Measurements from ENCODE around the gene DNAI7.

DNAI7 gene

DNA sequence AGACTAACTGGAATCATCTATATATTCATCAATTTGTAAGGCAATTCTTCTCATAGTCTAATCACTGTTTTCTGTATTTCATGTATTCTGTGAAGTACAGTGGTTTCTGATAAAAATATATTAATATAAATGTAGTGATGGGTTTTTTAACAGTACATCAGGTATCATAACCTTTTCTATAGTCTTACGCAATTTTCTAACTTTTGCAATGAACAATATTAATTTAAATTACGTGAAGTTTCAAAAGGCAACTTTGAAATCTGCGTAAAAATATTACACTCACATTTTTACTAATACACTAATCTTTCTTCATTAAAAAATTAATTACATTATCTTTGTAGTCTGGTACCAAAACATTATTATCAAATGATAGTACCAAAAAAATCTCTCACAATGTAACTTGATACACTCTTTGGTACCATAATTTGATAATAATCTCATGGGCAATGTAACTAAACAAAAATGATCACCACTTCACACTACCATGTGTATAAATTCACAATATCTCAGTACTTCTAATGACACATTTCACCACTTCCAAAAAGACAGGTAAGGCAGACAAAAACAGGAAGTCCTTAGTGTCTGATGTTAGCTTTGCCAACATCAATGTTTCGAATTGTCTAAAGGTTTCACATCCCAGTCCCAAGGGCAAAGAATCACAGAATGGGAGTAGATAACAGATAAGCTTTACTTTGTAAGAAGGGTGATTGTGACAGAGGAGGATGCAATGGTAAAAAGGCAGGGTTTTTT lies 8.7 kb downstream of the DNAI7 start:
- no peak for DNase-seq (ENCODE audit: extremely low read depth in 1 of 2, low read depth in 1 of 2)

DNA sequence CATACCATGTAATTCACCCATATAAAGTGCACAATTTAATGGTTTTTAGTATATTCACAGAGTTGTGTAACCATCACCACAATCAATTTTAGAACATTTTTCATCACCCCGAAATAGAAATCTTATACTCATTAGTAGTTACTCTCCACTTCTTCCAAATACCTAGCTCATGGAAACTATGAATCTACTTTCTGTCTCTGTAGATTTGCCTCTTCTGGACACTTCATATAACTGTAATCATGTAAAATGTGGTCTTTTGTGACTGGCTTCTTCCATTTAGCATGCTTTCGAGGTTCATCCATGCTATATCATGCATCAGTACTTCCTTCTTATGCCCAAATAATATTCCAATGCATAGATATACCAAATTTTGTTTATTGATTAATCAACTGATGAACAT lies 10.8 kb downstream of the DNAI7 start:
- no peak for DNase-seq (ENCODE audit: extremely low read depth in 1 of 2, low read depth in 1 of 2)

DNA sequence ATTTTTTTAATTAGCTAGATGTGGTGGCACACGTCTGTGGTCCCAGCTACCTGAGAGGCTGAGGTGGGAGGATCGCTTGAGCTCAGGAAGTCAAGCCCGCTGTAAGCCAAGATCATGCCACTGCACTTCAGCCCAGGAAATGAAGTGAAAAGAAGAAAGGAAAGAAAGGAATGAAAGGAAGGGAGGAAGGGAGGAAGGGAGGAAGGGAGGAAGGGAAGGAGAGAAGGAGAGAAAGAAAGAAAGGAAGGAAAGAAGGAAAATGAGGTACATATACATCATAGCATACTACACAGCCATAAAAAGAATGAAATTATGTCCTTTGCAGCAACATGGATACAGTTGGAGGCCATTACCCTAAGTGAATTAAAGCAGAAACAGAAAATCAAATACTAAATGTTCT lies 12.2 kb downstream of the DNAI7 start:
- DNase-seq (ENCODE audit: extremely low read depth in 1 of 2, low read depth in 1 of 2), result no peak

DNA sequence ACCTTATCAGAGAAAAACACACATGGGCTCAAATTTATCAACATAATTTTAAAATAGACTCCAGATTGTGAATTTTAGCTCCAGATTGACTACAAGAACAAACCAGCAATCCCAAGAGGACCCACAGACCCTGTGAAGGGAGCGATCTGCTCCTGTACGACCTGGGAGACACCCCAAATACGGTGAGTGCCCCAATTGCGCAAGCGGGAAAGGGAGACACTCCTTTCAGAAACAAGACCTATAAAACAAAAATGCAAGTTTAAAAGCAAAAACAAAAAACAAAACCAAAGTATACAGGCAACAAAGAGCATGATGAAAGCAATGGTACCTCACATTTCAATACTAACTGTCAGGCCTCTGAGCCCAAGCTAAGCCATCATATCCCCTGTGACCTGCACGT lies 32.1 kb downstream of the DNAI7 start:
- DNase-seq (ENCODE audit: extremely low read depth in 1 of 2, low read depth in 1 of 2), result no peak

DNA sequence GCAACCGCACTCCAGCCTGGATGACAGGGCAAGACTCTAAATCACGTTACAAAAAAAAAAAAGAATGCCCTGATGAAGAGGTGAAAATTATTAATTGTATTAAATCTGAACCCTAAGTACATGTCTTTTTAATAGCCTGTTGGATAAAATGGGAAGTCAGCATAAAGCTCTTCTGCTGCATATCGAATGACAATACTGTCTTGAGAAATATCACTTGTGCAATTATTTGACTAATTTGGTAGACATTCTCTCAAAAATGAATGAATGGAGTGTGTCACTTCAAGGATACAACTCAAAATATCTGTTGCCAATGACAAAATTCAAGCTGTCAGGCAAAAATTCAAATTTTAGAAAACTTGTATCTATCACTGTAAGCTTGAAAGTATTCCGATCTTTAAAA lies 38.9 kb downstream of the DNAI7 start:
- DNase-seq (ENCODE audit: extremely low read depth in 1 of 2, low read depth in 1 of 2), result no peak

DNA sequence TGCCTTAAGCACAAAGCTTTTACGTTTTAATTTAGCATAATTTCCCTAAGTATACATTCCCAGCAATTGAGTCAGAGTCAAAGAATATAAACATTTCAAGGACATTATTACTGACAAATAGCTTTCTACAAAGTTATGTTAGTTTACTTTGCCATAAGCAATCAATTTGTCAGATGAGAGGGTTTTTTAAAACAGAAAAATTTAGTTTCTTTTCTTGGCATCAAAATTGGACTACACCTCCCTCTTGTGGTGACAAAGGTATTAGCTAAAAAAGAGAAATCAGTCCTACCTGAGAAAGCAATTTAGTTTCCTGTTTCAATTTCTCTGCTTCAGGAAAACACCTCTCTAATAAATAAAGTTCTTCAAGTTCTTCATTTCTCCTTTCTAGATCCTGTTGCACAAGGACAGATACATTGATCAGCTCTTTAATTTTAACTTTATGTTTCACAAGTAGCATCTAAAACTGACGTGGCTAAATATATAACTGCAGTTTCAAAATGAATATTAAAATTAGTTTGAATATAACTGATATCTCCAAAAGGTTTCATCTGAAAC lies 39.9 kb downstream of the DNAI7 start:
- no peak for DNase-seq (ENCODE audit: extremely low read depth in 1 of 2, low read depth in 1 of 2)

DNA sequence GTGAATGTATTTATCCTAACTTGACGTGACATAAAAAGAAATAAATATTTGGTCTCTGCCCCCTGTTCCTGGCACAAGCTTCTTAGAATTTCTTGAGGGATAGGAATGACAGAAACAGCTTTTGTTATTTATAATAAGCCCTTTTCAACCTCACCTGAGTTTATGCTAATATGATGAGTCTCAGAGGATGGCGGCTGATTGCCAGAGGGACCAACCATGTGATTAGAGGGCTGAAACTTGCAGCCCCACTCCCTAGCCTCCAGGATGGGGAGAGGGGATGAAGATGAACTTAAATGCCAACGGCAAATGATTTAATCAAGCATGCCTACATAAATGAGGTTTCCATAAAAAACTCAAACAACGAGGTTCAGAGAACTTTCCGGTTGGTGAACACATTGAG lies 42.9 kb downstream of the DNAI7 start:
- DNase-seq (ENCODE audit: extremely low read depth in 1 of 2, low read depth in 1 of 2), result no peak

DNA sequence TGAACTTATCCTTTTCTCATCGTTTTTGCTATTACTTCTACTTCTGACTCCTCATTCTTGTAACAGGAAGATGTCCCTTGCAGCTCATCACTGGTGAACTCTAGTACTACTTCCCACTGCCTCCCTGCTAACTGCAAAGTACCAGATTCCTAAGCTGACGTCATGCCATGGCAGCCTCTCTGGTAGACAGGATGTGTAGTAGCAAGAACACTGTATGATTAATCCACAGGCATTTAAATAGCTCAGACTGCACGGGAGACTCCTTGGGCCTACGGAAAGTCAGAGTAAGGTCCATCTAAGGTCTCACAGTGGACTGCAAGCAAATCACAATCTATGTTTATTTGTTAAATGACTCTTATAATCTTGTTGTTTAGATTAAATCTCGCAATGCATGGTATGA lies 43.5 kb downstream of the DNAI7 start:
- DNase-seq (ENCODE audit: extremely low read depth in 1 of 2, low read depth in 1 of 2), result no peak

DNA sequence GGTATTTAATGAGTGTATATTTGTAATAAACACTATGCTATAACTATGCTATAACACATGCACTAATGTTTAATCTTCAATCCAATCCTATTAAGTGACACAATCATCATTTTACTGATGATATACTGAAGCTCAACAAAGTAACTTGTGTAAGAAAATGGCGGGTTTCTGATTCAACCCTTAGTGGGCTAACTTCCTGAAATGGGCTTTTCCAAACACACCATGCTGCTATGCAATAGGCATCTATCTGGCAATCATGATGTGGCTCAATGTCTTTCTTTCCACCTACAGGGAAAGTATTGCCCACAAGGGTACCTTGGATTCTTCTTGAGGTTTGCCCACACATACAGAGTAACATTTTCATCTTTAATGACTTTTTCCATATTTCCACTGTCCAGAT lies 48.3 kb downstream of the DNAI7 start:
- DNase-seq (ENCODE audit: extremely low read depth in 1 of 2, low read depth in 1 of 2), result no peak

DNA sequence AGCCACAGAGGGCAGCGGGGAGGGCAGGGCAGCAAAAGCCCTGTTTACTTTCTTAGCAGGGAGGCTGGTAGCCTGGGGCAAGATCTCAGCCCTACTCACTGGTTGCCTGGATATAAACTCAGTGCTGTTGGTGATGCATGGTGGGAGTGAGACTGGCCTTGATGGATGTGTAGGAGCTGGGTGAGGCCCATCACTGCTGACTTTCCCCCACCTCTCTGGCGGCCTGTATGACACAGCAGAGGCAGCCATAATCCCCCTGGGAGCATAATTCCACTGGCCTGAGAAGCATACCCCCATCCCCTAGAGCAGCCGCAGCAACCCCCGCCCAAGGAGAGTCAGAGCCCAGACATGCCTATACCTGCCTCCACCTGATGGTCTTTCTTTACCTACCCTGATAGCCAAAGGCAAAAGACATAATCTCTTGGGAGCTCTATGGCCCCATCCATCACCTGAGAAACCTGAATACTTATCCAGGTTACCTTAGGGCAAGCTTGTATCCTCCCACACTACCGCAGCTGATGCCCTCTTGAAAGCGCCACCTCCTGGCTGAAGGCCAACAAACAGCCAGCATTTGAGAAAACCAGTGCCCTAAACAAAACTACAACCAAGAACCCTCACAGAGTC lies 59.3 kb downstream of the DNAI7 start:
- DNase-seq (ENCODE audit: extremely low read depth in 1 of 2, low read depth in 1 of 2), result no peak

DNA sequence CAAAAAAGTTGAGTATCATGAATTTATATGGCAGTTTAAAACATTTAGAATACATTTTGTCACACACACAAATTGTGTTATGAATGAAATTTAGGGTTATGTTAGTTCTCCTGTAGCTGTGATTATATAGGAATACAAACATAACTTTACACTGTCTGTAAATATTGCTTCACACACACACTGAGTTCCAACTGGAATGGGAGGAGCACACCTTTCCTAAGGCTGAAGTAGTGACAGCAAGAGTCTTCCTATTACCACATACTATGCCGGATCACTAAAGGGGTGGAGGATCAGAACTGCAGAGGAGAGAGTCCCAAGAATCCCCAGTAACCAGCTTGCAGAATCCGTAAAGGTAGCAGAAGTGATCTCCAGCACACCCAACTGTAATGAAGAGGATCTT lies 63.7 kb downstream of the DNAI7 start:
- DNase-seq (ENCODE audit: extremely low read depth in 1 of 2, low read depth in 1 of 2), result no peak

DNA sequence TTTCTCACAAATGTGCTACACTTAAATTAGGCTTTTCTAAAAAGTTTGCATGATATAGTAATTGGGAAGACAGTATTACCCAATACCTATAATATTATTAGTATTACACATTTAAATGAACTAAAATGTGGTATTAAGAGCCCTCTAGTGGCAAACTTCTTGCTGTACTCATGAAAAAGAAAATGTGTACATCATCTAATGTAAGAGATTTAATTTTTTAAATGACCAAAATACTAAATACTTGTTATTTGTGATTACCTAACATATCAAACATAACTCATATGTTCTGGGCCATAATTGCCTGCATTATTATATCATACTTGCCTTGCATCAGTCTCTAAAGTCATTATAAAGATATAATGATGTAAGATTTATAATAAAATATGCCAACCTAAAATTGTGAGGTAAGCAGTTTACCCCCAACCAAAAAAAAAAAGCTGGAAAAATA lies 64.2 kb downstream of the DNAI7 start:
- no peak for DNase-seq (ENCODE audit: extremely low read depth in 1 of 2, low read depth in 1 of 2)

DNA sequence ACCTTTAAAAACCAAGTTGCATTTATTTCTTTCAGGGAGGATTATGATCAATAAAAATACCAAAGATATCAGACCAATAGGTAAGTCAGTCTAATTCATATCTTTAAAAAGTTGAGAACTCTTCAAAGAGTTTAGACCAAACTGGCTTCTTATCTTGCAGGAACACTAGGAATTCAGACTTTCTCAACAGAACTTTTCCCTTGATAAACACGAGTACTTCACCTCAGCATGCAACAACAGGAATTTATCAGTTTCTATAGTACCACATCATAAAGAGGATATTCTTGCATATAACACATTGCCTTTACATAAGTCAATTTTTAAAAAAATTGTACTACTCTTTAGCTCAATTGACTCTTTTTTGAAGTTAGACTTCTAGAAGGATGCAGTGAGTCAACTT lies 68.2 kb downstream of the DNAI7 start:
- DNase-seq (ENCODE audit: extremely low read depth in 1 of 2, low read depth in 1 of 2), result no peak

DNA sequence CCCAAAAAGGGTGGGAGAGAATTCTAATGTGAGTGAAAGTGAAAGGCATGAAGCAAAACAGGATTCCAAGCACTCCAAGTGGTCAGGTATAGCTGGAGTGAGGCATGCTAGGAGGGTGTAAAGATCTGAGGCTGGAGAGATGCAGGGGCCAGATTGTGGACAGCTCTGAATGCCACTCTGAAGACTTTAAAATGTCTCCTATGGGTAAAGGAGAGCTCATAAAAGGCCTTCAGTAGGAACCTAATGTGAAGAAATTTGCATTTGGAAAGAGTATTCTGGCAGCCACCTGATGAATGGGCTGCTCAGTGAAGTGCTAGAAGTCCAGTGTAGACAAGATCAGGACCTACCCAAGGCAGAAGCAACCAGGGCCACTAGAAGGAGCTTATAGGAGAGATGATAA lies 68.9 kb downstream of the DNAI7 start:
- DNase-seq (ENCODE audit: extremely low read depth in 1 of 2, low read depth in 1 of 2), result no peak

DNA sequence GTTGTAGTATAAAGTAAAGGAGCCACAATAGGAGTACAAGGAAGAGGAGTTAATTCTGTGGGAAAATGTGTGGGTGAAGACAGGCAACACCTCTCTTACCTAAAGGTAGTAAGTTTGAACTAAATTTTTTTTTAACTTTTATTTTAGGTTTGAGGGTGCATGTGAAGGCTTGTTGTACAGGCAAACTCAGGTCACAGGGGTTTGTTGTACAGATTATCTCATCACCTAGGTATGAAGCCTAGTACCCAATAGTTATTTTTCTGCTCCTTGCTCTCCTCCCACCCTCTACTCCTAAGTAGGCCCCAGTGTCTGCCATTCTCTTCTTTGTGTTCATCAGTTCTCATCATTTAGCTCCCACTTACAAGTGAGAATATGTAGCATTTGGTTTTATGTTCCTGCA lies 70.5 kb downstream of the DNAI7 start:
- DNase-seq (ENCODE audit: extremely low read depth in 1 of 2, low read depth in 1 of 2), result no peak

DNA sequence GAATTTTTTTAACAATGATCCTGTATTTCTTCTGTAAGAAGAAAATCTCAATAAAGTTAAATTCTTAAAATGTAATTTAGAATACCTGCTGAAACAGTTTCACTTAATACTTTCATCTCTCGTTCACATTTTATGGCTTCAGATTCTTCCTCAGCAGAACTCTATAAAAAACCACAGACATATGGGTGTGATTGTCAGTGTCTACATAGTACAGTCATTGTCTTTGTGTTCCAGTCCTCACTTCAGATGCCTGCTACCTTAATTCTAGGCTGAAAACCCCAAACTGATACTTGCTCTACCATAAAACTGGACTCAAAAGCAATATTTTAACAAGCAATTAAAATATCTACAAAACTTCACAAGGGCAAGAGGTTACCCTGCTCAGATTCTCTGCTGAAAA lies 71.8 kb downstream of the DNAI7 start:
- no peak for DNase-seq (ENCODE audit: extremely low read depth in 1 of 2, low read depth in 1 of 2)

DNA sequence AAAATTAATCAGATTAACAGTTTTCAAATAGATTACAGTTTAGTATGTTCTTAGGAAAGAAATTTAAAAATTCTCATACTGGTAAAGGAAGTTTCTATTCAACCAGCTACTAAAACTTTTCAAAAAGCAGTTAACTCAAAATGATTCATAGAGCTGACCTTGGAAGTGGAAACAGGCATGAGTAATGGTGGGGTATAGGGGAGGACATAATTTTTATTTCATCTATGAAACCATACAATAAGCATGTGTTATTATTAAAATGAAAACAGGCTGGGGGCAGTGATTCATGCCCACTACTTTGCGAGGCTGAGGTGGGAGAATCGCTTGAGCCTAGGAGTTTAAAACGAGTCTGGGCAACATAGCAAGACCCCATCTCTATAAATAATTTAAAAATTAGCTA lies 73.0 kb downstream of the DNAI7 start:
- DNase-seq (ENCODE audit: extremely low read depth in 1 of 2, low read depth in 1 of 2), result no peak

DNA sequence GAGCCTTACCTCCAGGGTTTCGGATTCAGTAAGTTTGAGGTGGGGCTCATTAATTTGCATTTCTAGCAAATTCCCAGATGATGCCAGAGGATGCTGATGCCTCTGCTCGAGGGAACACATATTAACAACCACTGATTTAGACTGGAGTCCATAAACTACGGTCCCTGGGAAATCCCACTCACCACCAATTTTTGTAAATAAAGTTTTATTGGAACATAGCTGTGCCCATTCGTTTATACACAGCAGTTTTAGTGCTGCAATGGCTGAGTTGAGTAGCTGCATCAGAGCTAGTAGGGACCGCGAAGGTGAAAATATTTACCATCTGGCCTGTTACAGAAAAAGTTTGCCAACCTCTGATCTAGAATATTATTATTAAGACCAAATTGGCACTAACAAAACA lies 73.8 kb downstream of the DNAI7 start:
- DNase-seq (ENCODE audit: extremely low read depth in 1 of 2, low read depth in 1 of 2), result no peak

DNA sequence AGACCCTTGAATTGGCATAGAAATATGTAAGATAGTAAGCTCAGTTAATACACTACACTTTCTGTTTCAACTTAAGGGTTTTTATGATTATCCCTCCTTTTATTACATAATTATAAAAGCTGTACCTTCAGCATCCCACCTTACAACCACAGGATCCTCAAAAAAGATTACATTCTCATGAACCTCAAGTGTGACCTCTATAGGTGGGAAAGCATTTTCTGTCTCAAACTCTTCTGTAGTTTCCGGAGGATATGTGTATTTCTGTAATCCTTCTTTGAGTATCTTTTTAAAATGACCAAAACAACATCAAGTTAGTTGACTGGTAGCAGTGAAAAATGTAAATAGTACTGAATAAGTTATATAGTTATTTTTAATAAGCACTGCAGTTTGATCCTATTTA lies 75.9 kb downstream of the DNAI7 start:
- DNase-seq (ENCODE audit: extremely low read depth in 1 of 2, low read depth in 1 of 2), result no peak

DNA sequence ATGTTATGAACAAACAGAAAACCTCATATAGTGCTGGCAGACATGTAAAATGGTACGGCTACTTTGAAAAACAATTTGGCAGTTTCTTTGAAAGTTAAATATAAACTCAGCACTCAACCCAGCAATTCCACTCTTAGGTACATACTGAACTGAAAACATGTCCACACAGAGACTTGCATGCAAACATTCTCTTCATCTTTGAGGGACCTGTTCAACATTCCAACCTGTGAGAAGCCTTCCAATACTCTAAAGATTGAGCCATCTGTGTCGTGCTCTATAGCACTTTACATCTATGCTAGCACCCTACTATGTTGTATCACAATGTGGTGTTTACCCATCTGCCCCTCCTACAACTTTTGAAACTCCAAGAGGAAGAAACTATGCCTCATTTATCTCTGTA lies 79.3 kb downstream of the DNAI7 start:
- no peak for DNase-seq (ENCODE audit: extremely low read depth in 1 of 2, low read depth in 1 of 2)

DNA sequence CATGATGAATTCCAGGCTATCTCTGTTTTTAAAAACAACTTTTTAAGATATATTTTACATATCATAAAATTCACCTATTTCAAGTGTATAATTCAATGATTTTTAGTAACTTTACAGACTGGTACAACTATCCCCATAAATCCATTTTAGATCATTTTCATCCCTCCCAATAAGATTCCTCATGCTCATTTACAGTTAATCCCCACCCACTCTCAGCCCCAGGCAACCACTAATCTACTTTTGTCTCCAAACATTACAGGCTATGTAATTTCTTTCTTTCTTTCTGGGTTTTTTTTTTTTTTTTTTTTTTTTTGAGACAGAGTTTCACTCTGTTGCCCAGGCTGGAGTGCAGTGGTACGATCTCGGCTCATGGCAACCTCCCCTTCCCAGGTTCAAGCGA lies 81.3 kb downstream of the DNAI7 start:
- DNase-seq (ENCODE audit: extremely low read depth in 1 of 2, low read depth in 1 of 2), result no peak

DNA sequence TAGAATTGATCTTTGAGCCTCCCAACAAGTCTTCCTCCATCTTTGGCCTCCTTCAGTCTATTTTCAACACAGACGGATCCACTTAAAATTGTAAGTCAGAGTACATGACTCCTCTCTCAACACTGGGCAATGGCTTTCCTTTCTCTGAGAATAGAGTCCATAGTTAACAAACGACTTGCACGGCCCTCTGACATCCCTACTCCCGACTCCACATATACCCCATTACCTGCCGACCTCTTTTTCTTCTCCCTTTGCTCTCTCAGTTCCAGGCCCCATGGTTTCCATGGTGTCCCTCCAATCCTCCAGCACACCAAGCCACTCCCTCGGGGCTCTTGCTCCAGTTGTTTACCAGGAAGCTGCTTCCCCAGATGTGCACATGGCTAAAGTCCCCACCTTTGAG lies 84.7 kb downstream of the DNAI7 start:
- no peak for DNase-seq (ENCODE audit: extremely low read depth in 1 of 2, low read depth in 1 of 2)

DNA sequence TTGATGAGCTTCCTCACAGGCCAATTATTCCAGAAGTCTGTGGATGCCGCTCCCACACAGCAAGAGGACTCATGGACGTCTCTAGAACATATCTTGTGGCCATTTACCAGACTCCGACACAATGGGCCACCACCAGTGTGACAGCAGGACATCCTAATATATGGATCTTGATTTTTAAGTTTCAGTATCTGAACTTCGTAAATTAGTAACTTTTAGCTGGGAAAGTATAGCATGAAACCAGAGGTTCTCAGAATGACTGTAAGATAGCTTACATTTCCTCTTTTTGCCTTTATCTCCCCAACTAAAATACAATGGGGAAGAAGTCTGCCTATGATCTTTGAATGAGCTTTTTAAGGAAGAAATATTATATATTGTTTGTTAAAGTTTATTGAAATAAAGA lies 87.0 kb downstream of the DNAI7 start:
- no peak for DNase-seq (ENCODE audit: extremely low read depth in 1 of 2, low read depth in 1 of 2)
